ENCODE measurements around the gene PRXL2B.
"Not testable (repeated sequence)": the region's sequence is repeated elsewhere in the genome, so short reads cannot be mapped to it uniquely, and the experiment has no call there.

PRXL2B gene

GRCh38 chr1:2564006-2564814 is 22.4 kb upstream of the PRXL2B start:
- no peak for DNase-seq (ENCODE audit: low read depth in 2 of 2)

- no peak for DNase-seq (ENCODE audit: low read depth in 2 of 2)
Measured at GRCh38 chr1:2564815-2565374, 21.7 kb upstream of the PRXL2B start.

GRCh38 chr1:2566101-2567045 is 20.2 kb upstream of the PRXL2B start:
- DNase-seq (ENCODE audit: low read depth in 2 of 2): no peak

GRCh38 chr1:2567083-2567679 is 19.4 kb upstream of the PRXL2B start:
- DNase-seq (ENCODE audit: low read depth in 2 of 2): no peak

GRCh38 chr1:2568187-2568816 is 18.3 kb upstream of the PRXL2B start:
- not testable (repeated sequence) for DNase-seq (ENCODE audit: low read depth in 2 of 2)

GRCh38 chr1:2569060-2569459 is 17.5 kb upstream of the PRXL2B start:
- DNase-seq (ENCODE audit: low read depth in 2 of 2): no peak

GRCh38 chr1:2569703-2570102 is 16.9 kb upstream of the PRXL2B start:
- DNase-seq (ENCODE audit: low read depth in 2 of 2): not testable (repeated sequence)

- no peak for DNase-seq (ENCODE audit: low read depth in 2 of 2)
Measured at GRCh38 chr1:2570332-2570731, 16.2 kb upstream of the PRXL2B start.

- DNase-seq (ENCODE audit: low read depth in 2 of 2): no peak
Measured at GRCh38 chr1:2571348-2571747, 15.2 kb upstream of the PRXL2B start.

GRCh38 chr1:2573250-2573920 is 13.2 kb upstream of the PRXL2B start:
- no peak for DNase-seq (ENCODE audit: low read depth in 2 of 2)

GRCh38 chr1:2574350-2574749 is 12.2 kb upstream of the PRXL2B start:
- no peak for DNase-seq (ENCODE audit: low read depth in 2 of 2)

- DNase-seq (ENCODE audit: low read depth in 2 of 2): no peak
Measured at GRCh38 chr1:2575801-2576663, 10.5 kb upstream of the PRXL2B start.

GRCh38 chr1:2577565-2578075 is 9.0 kb upstream of the PRXL2B start:
- not testable (repeated sequence) for DNase-seq (ENCODE audit: low read depth in 2 of 2)

GRCh38 chr1:2578758-2579118 is 7.8 kb upstream of the PRXL2B start:
- DNase-seq (ENCODE audit: low read depth in 2 of 2): no peak

GRCh38 chr1:2580691-2581090 is 5.9 kb upstream of the PRXL2B start:
- no peak for DNase-seq (ENCODE audit: low read depth in 2 of 2)

GRCh38 chr1:2582391-2582790 is 4.2 kb upstream of the PRXL2B start:
- DNase-seq (ENCODE audit: low read depth in 2 of 2): no peak

- DNase-seq (ENCODE audit: low read depth in 2 of 2): no peak
Measured at GRCh38 chr1:2583331-2583791, 3.2 kb upstream of the PRXL2B start.

- DNase-seq (ENCODE audit: low read depth in 2 of 2): no peak
Measured at GRCh38 chr1:2583871-2584351, 2.7 kb upstream of the PRXL2B start.

- no peak for DNase-seq (ENCODE audit: low read depth in 2 of 2)
Measured at GRCh38 chr1:2584686-2585317, 1.8 kb upstream of the PRXL2B start.
